ENCODE data around the gene PTPRF.
A peak's percentile ranks its signal among the peaks of the same experiment; 100 is the strongest.

PTPRF gene

DNA sequence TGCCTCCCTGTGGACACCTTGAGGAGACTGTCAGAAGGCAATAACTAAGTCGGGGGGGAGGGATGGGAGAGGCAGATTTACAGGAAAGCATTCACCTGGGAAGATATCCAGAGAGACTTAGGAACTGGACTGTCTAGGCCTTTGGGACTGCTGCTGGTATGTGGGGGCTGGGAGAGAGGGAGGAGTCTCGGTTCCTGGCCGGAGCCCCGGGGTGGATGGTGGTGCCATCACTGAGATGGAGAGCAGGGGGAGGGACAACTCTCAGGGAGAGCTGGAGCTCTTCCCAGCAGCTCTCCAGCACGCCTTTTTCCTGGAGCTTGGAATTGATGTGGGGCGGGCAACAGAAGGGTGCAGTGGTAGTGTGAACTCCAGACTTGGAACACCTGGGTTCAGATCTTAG lies 22.1 kb downstream of the PTPRF start:
- DNase-seq (ENCODE audit: low spot score): peak; percentile 92

DNA sequence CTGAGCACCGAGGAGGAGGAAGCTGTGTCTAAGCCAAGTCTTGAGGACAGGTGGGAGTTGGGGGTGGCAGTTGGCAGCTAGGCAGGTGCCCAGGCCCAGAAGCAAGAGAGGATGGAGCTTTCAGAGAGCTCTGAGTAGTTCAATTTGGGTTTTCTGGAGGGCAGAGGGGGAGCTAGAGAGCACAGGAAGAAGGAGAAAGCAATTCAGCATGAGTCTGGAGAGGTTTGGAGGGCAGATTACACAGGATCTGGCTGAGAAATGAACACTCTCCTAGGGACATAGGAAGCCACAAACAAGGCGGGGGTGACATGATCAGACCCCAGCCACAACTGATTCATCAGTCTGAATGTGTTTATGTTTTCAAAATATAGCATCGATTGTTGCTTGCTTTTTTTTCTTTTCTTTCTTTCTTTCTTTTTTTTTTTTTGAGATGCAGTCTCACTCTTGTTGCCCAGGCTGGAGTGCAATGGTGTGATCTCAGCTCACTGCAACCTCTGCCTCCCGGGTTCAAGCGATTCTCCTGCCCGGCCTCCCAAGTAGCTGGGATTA lies 23.8 kb downstream of the PTPRF start:
- DNase-seq (ENCODE audit: low spot score): peak; percentile 51

DNA sequence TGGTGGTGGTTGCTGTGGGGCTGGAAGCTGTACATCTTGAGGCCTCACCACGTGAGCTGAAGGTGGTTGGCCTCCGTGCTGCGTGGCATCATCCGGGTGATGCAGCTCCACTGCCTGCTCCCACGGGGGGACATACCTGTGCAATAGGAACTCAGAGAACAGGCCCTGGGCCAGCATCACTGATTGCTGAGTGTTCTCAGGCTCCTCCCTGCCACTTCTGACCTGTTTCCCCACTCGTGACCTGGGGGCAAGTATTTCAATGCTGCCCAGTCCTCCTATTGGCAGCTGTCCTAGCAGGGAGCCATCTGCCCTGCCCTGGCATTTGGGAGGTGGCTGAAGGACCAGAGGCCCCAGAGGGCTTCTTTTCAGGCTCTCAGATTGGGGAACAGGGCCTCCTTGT lies 26.1 kb downstream of the PTPRF start:
- no peak for DNase-seq (ENCODE audit: low spot score)

DNA sequence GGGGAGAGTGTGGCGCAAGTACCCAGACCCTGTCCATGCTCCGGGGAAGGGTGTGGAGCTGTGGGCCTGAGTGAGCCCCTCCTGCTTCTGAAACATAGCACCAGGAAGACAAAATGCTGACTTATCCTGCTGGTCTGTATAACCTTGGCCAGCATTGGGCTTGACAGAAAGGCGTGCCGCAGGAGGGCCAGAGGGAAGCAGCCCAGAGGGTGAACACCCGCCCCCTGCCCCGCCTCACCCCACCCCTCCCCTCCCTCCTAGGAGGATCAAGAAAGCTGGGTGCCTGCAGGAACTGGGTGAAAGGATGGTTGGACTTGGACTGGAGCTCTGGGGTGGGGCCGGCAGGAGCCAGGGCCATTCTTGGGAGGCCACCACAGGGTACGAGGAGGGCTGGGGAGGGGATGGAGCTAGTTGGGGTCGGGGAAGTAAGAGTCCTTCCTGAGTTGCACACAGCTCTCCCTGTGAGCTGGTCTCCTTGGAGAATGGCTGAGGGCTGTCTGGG lies 27.1 kb downstream of the PTPRF start:
- DNase-seq (ENCODE audit: low spot score): no peak

DNA sequence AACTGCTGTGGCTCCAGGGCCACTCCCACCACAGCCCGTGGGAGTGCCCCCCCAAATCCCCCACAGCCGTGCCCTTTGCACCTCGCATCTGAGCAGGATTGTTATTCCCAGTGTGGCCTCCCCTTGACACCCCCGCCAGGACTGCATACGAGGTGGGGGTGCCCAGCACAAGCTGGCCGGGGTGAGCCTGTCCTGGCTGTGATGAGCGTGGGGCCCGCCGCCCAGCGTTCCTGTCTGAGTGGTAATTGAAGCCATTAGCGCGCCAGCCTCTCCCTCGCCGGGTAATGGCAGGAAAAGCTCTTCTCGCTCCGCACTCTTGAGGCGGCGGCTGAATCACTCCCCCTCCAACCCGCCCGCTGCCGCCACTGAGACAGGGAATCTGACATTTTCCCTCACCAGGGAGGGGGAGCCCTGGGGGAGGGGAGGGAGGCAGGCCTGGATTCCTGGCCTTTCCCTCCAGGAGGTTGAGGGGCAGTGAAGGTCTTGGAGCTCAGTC lies 27.7 kb downstream of the PTPRF start:
- DNase-seq (ENCODE audit: low spot score): peak; percentile 39

DNA sequence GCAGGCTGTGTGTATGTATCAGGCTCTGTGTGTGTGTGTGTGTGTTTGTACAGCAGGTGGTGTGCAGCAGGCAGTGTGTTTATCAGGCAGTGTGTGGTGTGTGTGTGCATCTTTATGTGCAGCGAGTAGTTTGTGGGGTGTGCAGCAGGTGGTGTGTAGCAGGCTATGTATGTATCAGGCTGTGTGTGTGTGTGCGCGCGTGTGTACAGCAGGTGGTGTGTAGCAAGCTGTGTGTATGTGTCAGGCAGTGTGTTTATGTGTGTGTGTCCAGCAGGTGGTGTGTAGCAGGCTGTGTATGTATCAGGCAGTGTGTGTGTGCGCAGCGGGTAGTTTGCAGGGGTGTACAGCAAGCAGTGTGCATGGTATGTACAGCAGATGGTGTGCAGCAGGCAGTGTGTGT lies 29.0 kb downstream of the PTPRF start:
- no peak for DNase-seq (ENCODE audit: low spot score)

DNA sequence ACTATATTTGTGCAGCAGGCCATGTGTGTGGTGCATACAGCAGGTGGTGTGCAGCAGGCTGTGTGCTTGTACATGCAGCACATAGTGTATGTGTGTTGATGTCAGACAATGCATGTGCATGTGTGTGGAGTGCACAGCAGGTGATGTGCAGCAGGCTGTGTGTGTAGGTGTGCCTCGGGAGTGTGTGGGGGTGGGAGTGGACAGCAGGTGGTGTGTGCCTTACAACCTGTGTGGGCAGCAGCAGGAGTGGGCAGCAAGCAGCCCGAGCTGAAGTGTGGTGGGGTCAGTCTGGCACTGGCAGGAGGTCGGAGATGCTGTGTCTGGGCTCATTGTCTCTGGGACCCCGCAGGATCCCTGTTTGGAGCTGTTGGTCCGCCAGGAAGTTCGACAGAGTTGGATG lies 29.6 kb downstream of the PTPRF start:
- DNase-seq (ENCODE audit: low spot score): no peak

DNA sequence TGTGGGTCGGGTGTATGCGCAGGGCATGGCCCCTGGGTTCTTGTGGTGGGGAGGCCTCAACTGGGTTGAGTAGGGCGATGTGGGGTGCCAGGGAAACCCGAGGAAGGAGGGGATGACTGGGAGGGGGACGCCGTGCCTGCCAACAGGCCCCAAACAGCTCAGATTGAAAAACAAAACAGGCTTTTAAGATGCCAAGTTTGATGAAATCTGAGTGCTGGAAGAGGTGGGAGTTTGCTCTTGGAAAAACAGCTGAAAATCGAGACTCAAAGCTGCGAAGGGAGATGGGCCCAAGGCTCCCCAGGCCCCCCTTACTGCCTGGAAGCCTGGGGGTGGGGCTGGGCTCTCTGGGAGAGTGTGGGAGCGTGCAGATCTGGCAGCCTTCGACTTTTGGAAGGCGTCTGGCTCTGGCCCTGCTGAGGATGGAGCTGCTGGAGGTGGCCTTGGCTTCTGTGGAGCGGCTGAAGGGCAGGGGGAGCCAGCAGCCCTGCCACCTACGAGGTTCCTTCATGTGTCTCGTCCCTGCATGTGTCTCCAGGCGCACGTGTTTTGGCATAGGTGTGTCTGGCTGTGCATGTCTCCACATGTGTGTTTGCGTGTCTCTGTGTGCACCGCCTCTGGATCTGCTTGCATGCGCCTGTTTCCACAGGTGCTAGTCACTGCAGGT lies 33.3 kb downstream of the PTPRF start:
- DNase-seq (ENCODE audit: low spot score): peak; percentile 41

DNA sequence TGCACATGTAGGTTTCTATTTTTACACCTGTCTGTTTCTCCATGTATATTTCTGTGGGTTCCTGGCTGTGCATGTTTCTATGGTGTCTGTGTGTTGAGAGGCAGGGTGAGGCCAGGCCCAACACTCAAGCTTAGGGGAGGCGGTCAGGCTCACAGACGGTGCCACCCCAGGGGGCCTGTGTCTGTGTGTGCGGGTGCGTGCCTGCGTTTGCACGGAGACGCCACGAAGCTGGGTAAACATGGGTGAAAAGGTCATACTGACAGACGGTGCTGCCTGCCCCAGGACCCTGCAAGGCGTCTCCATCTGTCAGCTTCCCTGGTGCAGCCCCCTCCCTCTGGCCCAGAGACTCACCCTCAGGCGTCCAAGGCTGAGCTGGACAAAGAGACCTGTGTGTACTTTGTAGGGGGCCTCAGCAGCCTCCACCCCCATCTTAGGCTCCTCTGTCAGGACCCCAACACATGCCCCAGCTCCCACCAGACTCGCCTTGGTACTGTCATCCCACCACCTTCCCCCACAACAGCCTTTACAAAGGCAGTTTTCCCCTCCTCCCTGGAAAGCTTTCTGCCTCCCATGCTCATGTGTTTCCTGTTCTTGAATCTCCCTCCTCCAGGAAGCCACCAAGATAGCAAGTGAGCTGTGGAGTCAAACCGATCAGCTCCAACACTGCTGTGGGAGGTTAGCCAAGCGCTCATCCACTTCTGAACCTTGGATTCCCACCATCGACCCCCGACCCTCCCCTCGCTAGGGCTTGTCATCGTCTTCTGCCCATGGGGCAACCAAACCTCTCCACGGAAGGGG lies 34.1 kb downstream of the PTPRF start:
- no peak for DNase-seq (ENCODE audit: low spot score)

DNA sequence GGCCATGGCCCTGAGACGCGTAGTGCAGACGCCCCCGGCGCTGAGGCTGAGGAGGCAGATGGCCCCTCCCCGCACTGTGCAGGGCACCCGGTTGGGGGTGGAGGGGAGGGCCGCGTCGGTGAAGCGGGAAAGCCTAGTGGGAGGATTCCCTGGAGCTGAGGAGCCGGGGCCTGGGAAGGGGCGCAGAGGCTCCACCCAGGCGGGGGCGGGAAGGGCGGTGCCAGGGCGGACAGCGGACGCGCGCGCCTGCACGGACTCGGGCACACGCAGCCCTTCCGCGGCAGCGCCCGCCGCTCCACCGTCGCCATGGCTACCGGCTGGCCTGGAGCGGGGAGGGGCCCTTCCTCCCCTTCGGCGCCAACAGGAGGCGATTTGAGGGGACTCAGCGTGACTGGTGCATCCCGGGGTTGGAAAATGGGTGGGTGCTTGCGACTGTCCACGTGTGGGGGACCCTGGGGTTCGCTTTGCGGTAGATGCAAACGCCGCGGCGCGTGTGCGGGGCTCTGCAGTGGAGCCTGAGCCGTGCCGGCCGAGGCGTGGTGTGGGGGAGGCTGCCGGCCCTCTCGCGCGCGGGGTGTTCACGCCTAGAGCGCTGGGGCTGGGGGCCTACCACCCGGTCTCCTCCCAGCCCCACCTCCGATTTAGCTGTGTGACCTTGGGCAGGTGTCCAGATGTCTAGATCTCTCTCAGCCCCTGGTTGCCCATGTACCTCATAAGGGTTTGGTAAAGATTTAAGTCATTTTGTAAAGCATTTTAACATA lies 35.1 kb downstream of the PTPRF start:
- peak; percentile 82 for DNase-seq (ENCODE audit: low spot score)

DNA sequence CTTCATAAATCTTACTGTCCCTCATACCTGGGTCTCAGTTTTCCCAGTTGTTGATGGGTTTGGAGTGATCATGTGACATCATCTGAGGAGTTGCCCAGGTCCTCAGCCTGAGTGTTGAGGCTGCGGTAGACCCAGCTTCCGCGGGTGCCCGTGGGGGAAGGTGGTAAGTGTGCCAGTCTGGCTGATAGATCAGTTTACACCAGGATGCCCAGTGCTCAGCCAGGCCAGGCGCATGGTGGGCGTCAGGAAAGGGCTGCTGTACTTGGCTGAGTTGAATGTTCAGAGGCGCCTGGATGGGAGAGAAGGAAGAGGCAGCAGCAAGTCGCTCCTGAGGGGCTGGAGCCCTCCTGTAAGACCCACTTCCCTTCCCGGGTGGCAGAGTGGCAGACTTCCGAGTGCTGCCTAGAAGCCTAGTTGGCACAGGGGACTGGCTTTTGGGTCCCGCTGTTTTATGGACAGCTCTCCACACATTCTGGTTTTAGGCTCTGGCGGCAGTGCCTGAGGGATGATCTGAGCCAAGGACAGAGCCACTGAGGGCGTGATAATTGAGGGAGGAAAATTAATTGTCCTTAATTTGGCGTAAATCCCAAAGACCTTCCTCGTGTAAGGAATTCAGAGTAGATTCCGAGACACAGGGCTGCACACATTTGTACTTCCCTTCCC lies 35.8 kb downstream of the PTPRF start:
- no peak for DNase-seq (ENCODE audit: low spot score)

DNA sequence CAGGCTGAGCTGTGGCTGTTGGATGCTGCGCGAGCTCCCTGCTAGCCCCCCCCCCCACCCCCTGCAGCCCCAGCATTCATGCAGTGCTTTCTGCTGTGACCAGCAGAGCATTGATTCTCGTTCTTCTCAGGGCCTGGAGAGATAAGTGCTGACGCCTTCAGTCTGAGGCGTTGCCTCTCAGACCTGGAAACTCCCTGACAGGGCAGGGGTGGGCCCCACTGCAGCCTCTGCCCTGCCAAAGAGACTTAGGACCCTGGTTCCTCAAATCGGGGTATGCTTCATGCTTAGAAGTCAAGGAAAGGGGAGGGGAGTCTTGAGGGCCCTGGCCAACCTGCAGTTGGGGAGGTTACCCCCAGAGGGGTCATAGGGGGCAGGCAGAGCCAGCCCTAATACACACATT lies 38.5 kb downstream of the PTPRF start:
- no peak for DNase-seq (ENCODE audit: low spot score)

DNA sequence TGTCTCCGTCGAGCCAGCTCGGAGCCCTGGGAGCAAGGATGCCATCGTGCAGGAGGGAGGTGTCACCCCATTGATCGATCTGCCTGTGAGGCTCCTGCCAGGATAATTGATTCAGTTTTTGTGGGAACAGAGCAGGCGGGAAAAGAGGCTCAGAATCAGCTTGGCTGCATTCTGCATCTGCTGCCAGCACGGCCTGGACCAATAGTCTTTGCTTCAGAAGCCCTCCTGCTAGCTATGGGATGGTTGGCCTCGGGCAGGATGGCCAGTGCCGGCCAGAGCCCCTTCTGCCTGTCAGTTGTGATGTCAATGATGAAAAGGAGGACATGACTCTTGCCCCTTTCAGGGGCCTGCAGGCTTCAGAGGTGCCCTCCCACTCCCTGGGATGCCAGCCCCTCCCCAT lies 39.6 kb downstream of the PTPRF start:
- DNase-seq (ENCODE audit: low spot score): no peak

DNA sequence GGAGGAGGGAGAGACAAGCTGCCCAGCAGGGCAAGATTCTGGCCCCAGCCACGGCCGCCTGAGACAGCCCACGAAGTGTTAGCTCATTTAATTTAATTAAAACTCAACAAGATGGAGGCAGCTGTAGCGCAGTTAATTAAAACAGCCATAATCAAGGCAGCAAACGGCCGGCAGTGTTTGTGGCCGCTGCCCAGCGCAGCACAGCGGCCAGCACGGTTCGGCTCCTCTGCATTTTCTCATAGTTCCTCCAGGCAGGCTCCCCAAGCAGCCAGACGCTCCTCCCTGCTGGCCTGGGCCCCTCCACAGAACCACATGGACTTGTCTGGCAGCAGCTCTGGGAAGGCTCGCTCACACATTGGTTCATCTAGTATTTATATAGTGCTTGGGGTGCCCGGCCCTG lies 40.0 kb downstream of the PTPRF start:
- DNase-seq (ENCODE audit: low spot score): peak; percentile 56

DNA sequence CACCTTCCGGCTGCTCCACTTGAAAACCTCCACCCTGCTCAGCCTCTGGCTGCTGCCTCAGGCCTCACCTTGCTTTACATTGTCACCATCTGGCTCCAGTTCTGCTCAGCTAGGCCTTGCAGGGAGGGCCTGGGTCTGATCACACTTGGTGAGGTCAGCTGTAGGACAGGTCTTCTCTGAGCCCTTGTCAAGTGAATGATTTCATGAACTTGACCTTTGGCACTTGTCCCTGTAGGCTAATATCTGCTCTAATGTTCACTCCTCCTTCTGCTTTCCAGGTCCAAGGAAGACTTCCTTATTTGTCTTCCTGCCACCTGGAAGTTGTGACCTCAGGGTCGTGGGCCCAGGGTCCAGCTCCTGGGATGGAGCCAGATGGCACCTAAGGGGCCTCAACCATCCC lies 41.4 kb downstream of the PTPRF start:
- no peak for DNase-seq (ENCODE audit: low spot score)

DNA sequence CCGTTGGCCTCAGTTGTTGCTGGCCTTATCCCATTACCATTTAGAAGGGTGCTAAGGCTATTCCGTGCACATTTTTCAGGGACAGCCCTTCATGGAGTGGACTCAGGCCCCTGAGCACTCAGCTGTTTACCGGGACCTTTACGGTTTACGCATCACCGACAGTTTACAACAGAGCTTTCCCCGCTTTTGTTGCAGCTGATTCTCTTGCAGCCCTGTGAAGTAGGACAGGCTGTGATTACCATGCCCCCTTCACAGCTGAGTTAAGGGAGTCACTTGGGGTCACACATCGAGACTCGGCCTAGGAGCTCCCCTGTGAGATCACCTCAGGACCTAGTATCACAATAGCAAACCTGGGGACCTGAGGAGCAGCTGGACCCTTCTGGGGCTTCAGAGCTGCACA lies 41.9 kb downstream of the PTPRF start:
- no peak for DNase-seq (ENCODE audit: low spot score)

DNA sequence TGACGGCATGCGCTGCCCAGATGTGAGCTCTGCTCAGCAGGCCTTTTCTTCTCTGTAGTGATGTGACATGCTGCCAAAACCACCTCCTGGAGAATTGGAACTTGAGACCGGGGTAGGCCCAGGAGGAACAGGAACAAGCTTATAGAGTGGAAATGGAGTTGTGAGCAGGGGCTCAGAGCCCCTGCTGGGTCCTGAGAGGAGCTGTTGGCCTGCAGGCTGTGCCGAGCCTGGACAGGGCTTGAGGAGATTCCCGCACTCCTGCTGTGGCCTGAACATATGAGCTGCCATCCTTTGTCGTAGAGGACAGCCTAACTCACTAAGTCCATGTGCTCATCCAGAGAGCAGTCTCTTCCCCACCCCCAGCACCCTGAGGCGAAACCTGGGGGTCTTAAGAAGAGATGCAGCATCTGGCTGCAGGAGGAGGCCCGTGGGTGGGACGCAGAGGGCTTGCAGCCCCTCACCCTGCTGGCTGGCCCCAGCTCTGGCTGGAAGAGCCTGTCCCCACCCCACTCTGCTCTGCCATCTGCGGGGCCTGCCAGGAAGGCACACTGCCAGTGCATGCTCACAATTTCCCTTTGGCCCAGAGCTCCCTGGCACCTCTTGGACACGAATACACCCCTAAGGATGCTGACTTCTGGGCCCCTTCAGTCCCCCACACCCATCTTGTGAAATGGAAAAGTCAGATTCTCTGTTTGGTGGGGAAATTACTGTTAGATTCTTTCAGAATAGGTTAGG lies 42.5 kb downstream of the PTPRF start:
- DNase-seq (ENCODE audit: low spot score): peak; percentile 76

DNA sequence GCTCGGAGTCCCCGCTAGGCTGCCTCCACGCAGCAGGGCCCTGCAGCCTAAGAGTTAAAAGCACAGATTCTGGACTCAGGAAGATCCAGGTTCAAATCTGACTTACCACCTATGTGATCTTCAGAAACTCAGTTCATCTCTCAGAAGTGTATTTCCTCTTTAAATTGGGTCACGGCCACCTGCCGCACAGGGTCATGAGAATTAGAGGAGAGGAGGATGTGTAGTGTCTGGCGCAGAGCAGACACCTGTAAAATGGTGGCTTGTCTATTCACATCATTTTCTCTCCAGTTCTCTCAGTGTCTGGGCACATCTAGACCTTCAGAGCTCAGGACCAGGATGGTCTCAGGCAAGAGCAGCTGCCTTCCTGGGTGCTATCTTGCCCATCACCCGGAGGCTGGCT lies 45.8 kb downstream of the PTPRF start:
- no peak for DNase-seq (ENCODE audit: low spot score)

DNA sequence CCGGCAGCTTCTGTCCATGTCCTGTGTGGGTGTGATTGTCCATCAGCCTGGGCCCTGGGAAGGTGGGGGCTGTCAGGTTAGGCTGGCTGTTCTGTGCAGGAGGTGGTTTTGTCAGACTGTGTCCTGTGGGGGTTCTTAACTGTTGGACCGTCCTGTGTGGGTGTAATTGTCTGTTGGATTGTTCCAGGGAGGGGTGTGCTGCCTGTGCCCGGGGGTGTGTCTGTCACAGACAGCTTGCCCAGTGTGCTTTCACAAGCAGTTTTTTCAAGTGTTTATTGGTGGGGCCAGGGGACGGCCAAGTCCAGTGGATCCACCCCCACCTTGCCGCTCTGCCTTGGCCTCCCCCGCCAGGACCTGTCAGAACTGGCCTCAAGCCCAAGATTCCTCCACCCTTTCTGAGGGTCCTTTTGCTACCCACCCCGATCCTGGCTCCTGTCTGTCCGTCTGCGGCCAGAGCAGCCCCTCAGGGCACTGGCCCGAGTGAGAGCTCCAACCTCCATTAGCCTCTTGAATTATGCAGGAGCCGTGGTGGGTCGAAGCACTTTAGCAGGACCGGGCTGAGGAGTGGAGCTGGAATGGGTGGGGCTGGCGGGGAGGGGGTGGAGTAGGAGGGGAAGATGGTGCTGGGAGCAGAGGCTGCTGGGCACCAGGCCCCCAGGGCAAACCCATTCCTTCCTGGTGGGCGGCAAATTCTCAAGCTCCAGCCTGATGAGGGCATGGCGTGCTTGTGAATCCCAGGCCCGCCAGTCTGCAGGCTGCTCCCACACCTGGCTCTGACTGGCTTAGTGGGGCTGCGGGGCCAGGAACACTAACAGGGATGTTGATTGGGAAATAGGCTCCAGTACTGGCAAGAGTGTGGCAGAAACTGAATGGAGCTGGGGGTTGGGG lies 47.2 kb downstream of the PTPRF start:
- DNase-seq (ENCODE audit: low spot score): no peak

DNA sequence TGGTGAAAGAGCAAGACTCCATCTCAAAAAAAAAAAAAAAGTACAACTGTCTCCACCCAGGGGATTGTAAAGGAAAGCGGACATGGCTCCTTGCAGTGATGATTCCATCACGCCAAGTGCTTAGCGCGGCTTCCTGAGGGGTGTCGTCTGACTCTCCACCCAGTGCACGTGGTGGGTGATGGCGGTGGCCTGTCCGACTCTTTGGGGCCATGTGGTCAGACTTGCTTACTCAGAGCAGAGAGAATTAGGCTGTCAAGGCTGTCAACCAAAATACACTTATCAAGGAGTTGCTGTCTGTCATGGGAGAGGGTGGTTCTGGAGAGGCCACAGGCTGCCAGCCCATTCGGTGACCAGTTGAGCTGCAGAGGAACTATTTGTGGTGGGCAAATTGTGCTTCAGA lies 49.4 kb downstream of the PTPRF start:
- DNase-seq (ENCODE audit: low spot score): no peak
